Measurements from ENCODE around the gene BTN1A1. TPM values are rescaled to one million over a fixed set of nuclear protein-coding genes. Genes with fewer than 3 reads are reported as not detected.
A peak's percentile ranks its signal among the peaks of the same experiment; 100 is the strongest.

The BTN1A1 gene
- total and polyA plus RNA-seq, 9 of the 15 experiments (the other 6 are each of a cell fraction or from before 2014, with no cell fraction given) = 0.01 to 0.15 (median 0.06) TPM; not detected in 4

DNA sequence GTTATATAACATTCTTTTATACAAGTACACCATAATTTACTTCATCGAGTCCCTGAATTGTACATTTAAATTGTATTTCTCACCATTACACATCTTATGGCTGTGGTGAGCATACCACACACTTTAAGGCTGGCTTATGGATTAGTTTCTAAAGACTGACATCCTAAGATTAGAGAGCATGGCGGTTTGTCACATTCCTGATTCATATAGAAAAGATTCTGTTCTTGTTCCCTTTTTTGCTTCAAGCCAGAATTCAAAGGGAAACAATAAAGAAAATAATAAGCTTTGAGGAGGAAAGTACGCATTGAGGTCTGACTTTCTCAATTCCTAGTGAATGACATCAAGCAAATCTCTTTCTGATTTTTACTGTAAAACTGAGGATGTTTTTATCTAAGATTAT is 2.5 kb downstream of the BTN1A1 start (continued):
- TF ChIP-seq ZNF253 (CRISPR knock-in tag; conservative IDR thresholded peaks at IDR 0.05) (no peak), NCOA6 (IDR thresholded peaks at IDR 0.05) (no peak), SIX5 (IDR thresholded peaks at IDR 0.05; ENCODE audit: borderline replicate concordance in 1 of 2, insufficient read depth in 1 of 2, low read depth in 1 of 2, low read length in 2 of 2) (no peak), MBD2 (IDR thresholded peaks at IDR 0.05; ENCODE audit: borderline replicate concordance, low read depth) (no peak), MTF1 (CRISPR knock-in tag; IDR thresholded peaks at IDR 0.05; ENCODE audit: borderline replicate concordance) (no peak), ZNF586 (CRISPR knock-in tag; conservative IDR thresholded peaks at IDR 0.05) (no peak), TEAD4 (IDR thresholded peaks at IDR 0.05; ENCODE audit: low read length) (peak; percentile 21; the same call in 1 of the 2 replicates), TEAD4 (CRISPR knock-in tag; IDR thresholded peaks at IDR 0.05; ENCODE audit: borderline replicate concordance) (no peak), REST (IDR thresholded peaks at IDR 0.05; ENCODE audit: borderline replicate concordance) (no peak), REST (CRISPR knock-in tag; IDR thresholded peaks at IDR 0.05; ENCODE audit: low read depth) (no peak)
- TF ChIP-seq, protein P1, sequence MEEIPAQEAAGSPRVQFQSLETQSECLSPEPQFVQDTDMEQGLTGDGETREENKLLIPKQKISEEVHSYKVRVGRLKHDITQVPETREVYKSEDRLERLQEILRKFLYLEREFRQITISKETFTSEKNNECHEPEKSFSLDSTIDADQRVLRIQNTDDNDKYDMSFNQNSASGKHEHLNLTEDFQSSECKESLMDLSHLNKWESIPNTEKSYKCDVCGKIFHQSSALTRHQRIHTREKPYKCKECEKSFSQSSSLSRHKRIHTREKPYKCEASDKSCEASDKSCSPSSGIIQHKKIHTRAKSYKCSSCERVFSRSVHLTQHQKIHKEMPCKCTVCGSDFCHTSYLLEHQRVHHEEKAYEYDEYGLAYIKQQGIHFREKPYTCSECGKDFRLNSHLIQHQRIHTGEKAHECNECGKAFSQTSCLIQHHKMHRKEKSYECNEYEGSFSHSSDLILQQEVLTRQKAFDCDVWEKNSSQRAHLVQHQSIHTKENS (CRISPR knock-in tag; IDR thresholded peaks at IDR 0.05) = no peak
- TF ChIP-seq, protein P2, sequence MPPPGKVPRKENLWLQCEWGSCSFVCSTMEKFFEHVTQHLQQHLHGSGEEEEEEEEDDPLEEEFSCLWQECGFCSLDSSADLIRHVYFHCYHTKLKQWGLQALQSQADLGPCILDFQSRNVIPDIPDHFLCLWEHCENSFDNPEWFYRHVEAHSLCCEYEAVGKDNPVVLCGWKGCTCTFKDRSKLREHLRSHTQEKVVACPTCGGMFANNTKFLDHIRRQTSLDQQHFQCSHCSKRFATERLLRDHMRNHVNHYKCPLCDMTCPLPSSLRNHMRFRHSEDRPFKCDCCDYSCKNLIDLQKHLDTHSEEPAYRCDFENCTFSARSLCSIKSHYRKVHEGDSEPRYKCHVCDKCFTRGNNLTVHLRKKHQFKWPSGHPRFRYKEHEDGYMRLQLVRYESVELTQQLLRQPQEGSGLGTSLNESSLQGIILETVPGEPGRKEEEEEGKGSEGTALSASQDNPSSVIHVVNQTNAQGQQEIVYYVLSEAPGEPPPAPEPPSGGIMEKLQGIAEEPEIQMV (tag; conservative IDR thresholded peaks at IDR 0.05; ENCODE audit: low read depth) = no peak
- TF ChIP-seq, protein P3, sequence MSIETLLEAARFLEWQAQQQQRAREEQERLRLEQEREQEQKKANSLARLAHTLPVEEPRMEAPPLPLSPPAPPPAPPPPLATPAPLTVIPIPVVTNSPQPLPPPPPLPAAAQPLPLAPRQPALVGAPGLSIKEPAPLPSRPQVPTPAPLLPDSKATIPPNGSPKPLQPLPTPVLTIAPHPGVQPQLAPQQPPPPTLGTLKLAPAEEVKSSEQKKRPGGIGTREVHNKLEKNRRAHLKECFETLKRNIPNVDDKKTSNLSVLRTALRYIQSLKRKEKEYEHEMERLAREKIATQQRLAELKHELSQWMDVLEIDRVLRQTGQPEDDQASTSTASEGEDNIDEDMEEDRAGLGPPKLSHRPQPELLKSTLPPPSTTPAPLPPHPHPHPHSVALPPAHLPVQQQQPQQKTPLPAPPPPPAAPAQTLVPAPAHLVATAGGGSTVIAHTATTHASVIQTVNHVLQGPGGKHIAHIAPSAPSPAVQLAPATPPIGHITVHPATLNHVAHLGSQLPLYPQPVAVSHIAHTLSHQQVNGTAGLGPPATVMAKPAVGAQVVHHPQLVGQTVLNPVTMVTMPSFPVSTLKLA (conservative IDR thresholded peaks at IDR 0.05) = no peak
- TF ChIP-seq, protein P4, sequence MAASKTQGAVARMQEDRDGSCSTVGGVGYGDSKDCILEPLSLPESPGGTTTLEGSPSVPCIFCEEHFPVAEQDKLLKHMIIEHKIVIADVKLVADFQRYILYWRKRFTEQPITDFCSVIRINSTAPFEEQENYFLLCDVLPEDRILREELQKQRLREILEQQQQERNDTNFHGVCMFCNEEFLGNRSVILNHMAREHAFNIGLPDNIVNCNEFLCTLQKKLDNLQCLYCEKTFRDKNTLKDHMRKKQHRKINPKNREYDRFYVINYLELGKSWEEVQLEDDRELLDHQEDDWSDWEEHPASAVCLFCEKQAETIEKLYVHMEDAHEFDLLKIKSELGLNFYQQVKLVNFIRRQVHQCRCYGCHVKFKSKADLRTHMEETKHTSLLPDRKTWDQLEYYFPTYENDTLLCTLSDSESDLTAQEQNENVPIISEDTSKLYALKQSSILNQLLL (CRISPR knock-in tag; IDR thresholded peaks at IDR 0.05; ENCODE audit: borderline replicate concordance) = no peak
